ENCODE measurements around the gene TENM4.
"Not testable (repeated sequence)": the region's sequence is repeated elsewhere in the genome, so short reads cannot be mapped to it uniquely, and the experiment has no call there.

TENM4 gene

GRCh38 chr11:78868563-78868962 is 572.3 kb downstream of the TENM4 start:
- DNase-seq: peak; percentile 16

- DNase-seq: peak; percentile 37
Observed at GRCh38 chr11:78860720-78861422, 580.0 kb downstream of the TENM4 start.

- peak; percentile 81 for DNase-seq
Observed at GRCh38 chr11:78857688-78858087, 583.1 kb downstream of the TENM4 start.

- DNase-seq: peak; percentile 21
Observed at GRCh38 chr11:78856211-78856610, 584.6 kb downstream of the TENM4 start.

GRCh38 chr11:78855116-78855515 is 585.7 kb downstream of the TENM4 start:
- DNase-seq: peak; percentile 50

- no peak for DNase-seq
Observed at GRCh38 chr11:78853521-78853920, 587.3 kb downstream of the TENM4 start.

GRCh38 chr11:78851878-78852586 is 588.8 kb downstream of the TENM4 start:
- DNase-seq: no peak

- DNase-seq: no peak
Observed at GRCh38 chr11:78850078-78850477, 590.8 kb downstream of the TENM4 start.

- no peak for DNase-seq
Observed at GRCh38 chr11:78846269-78846668, 594.6 kb downstream of the TENM4 start.

GRCh38 chr11:78845496-78845895 is 595.3 kb downstream of the TENM4 start:
- no peak for DNase-seq

- peak; percentile 42 for DNase-seq
Observed at GRCh38 chr11:78841456-78842060, 599.3 kb downstream of the TENM4 start.

GRCh38 chr11:78840623-78841022 is 600.2 kb downstream of the TENM4 start:
- DNase-seq: peak; percentile 63

GRCh38 chr11:78840200-78840599 is 600.6 kb downstream of the TENM4 start:
- peak; percentile 88 for DNase-seq

- no peak for DNase-seq
Observed at GRCh38 chr11:78838417-78838816, 602.4 kb downstream of the TENM4 start.

- no peak for DNase-seq
Observed at GRCh38 chr11:78835646-78836045, 605.2 kb downstream of the TENM4 start.

- DNase-seq: no peak
Observed at GRCh38 chr11:78834886-78835285, 605.9 kb downstream of the TENM4 start.

GRCh38 chr11:78833237-78833636 is 607.6 kb downstream of the TENM4 start:
- DNase-seq: no peak

- no peak for DNase-seq
Observed at GRCh38 chr11:78832226-78832947, 608.4 kb downstream of the TENM4 start.

GRCh38 chr11:78831571-78831970 is 609.3 kb downstream of the TENM4 start:
- DNase-seq: no peak

GRCh38 chr11:78830277-78830819 is 610.5 kb downstream of the TENM4 start:
- DNase-seq: no peak

- no peak for DNase-seq
Observed at GRCh38 chr11:78829146-78829545, 611.7 kb downstream of the TENM4 start.

- no peak for DNase-seq
Observed at GRCh38 chr11:78828676-78829075, 612.2 kb downstream of the TENM4 start.

GRCh38 chr11:78827291-78827690 is 613.5 kb downstream of the TENM4 start:
- DNase-seq: not testable (repeated sequence)
